ENCODE data around the gene PIWIL4.
"Not testable (repeated sequence)": the region's sequence is repeated elsewhere in the genome, so short reads cannot be mapped to it uniquely, and the experiment has no call there.

Gene PIWIL4

DNA sequence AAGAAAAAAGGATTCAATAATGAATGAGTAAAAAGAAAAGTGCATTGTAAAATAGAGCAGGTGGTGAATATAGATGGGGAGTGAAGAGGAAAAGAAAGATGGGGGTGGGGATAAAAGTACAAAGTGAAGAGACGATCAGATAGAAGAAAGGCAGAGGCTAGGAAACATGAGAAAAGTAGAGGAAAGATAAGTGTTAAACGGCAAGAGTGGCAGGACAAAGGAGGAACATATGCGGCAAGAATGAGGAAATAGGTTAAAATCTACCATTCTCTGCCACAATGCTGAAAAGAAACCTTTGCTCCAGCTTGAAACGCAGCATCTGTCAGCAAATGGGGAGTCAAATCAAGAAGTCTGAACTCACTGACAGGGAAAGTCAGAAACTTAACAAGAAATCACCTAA is 16.7 kb upstream of the PIWIL4 start:
- TF ChIP-seq CTCF (IDR thresholded peaks at IDR 0.05; ENCODE audit: unreplicated experiment in 3 of 3): no peak
- no peak overlapping the region for H3K27ac Mint-ChIP-seq
- peaks cover 30% of the 10 kb centered on the region for H3K4me1 Mint-ChIP-seq
- H3K4me3 Mint-ChIP-seq: no peak overlapping the region
- H3K36me3 Mint-ChIP-seq (ENCODE audit: low read depth): peaks cover 11% of the 10 kb centered on the region
- H3K27me3 Mint-ChIP-seq (ENCODE audit: low read depth): no peaks in the 10 kb centered on the region
- no peaks in the 10 kb centered on the region for H3K9me3 Mint-ChIP-seq

GRCh38 chr11:94553938-94554337 is 13.2 kb upstream of the PIWIL4 start:
- Mint-ChIP-seq H3K9me3 (no peaks in the 10 kb centered on the region), H3K36me3 (ENCODE audit: low read depth) (no peaks in the 10 kb centered on the region), H3K27ac (no peak overlapping the region), H3K4me1 (peaks cover 3% of the 10 kb centered on the region), H3K4me3 (no peak overlapping the region), H3K27me3 (ENCODE audit: low read depth) (no peaks in the 10 kb centered on the region)
- TF ChIP-seq CTCF (IDR thresholded peaks at IDR 0.05; ENCODE audit: unreplicated experiment in 3 of 3): no peak

GRCh38 chr11:94555752-94556329 is 11.3 kb upstream of the PIWIL4 start:
- not testable (repeated sequence) for H3K4me3 Mint-ChIP-seq; H3K36me3 Mint-ChIP-seq (ENCODE audit: low read depth)

GRCh38 chr11:94557421-94557820 is 9.7 kb upstream of the PIWIL4 start:
- no peaks in the 10 kb centered on the region for H3K9me3 Mint-ChIP-seq
- H3K27me3 Mint-ChIP-seq (ENCODE audit: low read depth): no peaks in the 10 kb centered on the region
- no peaks in the 10 kb centered on the region for H3K36me3 Mint-ChIP-seq (ENCODE audit: low read depth)
- no peak overlapping the region for H3K4me3 Mint-ChIP-seq
- no peak for TF ChIP-seq CTCF (IDR thresholded peaks at IDR 0.05; ENCODE audit: unreplicated experiment in 3 of 3)
- H3K4me1 Mint-ChIP-seq: no peaks in the 10 kb centered on the region
- no peak overlapping the region for H3K27ac Mint-ChIP-seq

More at GRCh38 chr11:94555752-94556329, 11.3 kb upstream of the PIWIL4 start:
- H3K9me3 Mint-ChIP-seq; H3K4me1 Mint-ChIP-seq; H3K27ac Mint-ChIP-seq; H3K27me3 Mint-ChIP-seq (ENCODE audit: low read depth): not testable (repeated sequence)

GRCh38 chr11:94557992-94558391 is 9.2 kb upstream of the PIWIL4 start:
- no peak overlapping the region for H3K27ac Mint-ChIP-seq
- H3K27me3 Mint-ChIP-seq (ENCODE audit: low read depth): no peaks in the 10 kb centered on the region
- TF ChIP-seq CTCF (IDR thresholded peaks at IDR 0.05; ENCODE audit: unreplicated experiment in 3 of 3): no peak
- peaks cover 5% of the 10 kb centered on the region for H3K4me1 Mint-ChIP-seq
- no peak overlapping the region for H3K4me3 Mint-ChIP-seq
- H3K9me3 Mint-ChIP-seq: no peaks in the 10 kb centered on the region
- no peaks in the 10 kb centered on the region for H3K36me3 Mint-ChIP-seq (ENCODE audit: low read depth)

DNA sequence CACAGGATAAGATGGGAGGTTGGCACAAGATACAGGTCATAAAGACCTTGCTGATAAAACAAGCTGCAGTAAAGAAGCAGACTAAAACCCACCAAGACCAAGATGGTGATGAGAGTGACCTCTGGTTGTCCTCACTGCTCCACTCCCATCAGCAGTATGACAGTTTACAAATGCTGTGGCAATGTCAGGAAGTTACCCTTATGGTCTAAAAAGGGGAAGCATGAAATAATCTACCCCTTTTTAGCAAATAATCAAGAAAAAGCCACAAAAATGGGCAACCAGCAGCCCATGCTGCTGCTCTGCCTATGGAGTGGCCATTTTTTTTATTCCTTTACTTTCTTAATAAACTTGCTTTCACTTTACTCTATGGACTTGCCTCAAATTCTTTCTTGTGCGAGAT is 8.7 kb upstream of the PIWIL4 start:
- Mint-ChIP-seq H3K4me1 (peaks cover 5% of the 10 kb centered on the region), H3K36me3 (ENCODE audit: low read depth) (no peaks in the 10 kb centered on the region), H3K27me3 (ENCODE audit: low read depth) (no peaks in the 10 kb centered on the region), H3K9me3 (no peaks in the 10 kb centered on the region), H3K4me3 (no peak overlapping the region), H3K27ac (no peak overlapping the region)
- TF ChIP-seq CTCF (IDR thresholded peaks at IDR 0.05; ENCODE audit: unreplicated experiment in 3 of 3): no peak
